ENCODE results near the gene MICB.

DNA sequence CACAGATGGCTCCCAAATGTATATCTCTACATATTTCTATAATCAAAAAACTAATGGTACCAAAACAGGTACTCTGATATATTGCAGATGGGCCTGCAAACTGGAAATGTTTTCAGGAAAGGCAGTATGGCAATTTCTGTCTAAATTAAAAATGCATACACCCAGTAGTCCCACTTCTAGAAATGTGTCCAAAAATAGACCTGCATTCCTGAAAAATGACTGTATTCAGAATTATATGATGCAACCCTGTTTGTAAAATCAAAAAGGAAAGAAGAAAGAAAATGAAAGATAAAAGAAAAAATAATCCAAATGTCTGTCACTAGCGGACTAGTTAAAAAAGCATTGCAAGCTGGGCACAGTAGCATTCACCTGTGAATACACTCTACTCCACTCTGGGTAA lies 12.9 kb upstream of the MICB start:
- no peak for TF ChIP-seq CTCF (IDR thresholded peaks at IDR 0.05; ENCODE audit: low read depth, low read length, poor library complexity, severe bottlenecking)
- no peak for TF ChIP-seq EZH2phosphoT487 (IDR thresholded peaks at IDR 0.05; ENCODE audit: borderline replicate concordance, low read length)

All from DOHH2 (cell line).